ENCODE data around the gene PI4KB.

GRCh38 chr1:151266821-151267220, 60.4 kb downstream of the PI4KB start:
- no peak for TF ChIP-seq CTCF (IDR thresholded peaks at IDR 0.05)
- no peak for TF ChIP-seq POLR2AphosphoS5 (IDR thresholded peaks at IDR 0.05)
- no peak for TF ChIP-seq POLR2A (IDR thresholded peaks at IDR 0.05; ENCODE audit: low read depth)
